Measurements from ENCODE around the gene DOCK9. TPM values are rescaled to one million over a fixed set of nuclear protein-coding genes. Genes with fewer than 3 reads are reported as not detected.
A peak's percentile ranks its signal among the peaks of the same experiment; 100 is the strongest.
"Not testable (repeated sequence)": the region's sequence is repeated elsewhere in the genome, so short reads cannot be mapped to it uniquely, and the experiment has no call there.

Gene DOCK9
- total RNA-seq, 2 donors from 2014 or later, result 58.6 to 102 TPM

DNA sequence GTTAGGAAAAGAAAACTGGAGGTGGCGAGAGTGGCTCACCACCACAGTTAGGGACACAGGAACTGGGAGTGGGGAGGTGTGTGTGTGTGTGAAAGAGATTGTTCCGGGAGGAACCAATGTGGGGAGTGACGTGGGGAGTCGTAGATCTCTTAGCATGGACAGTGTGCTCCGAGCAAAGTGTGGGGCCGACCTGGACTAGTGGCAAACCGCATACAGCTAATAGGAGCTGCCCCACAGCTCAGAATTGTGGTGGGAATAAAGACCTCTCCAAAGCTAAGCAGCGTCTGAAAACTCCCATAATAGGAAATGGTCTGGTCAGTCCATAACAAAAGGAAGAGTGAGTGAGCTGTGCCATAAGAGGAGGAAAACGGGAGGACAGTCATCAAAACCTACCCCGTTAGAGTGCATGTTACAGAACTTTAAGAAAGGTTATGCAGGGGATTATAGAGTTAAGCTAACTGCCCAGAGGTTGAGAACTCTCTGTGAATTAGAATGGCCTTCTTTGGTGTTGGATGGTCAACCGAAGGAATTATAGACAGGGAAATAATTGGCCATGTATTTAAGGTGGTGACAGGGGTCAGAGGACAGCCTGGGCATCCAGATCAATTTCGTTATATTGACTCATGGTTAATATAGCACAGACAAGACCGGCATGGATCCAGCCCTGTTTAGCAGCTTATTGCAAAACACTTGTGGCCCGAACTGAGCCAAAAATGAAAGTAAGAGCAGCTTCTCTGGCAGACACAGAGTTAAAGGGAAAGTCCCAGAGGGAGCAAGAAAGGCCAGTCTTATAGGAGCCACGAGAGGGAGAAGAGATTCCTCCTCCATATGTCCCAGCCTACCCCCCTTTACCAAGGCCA is 216.5 kb downstream of the DOCK9 start:
- H3K36me3 ChIP-seq, result no peaks in the 10 kb centered on the region
- no peak for DNase-seq (ENCODE audit: low spot score)
- ATAC-seq (ENCODE audit: insufficient number of reproducible peaks, low FRiP score, low read depth), result no peak
- H3K27ac ChIP-seq, result no peak overlapping the region
- H3K4me3 ChIP-seq, result no peak overlapping the region
- no peaks in the 10 kb centered on the region for H3K9me3 ChIP-seq
- H3K27me3 ChIP-seq (replicated peaks; ENCODE audit: insufficient read depth), result no peaks in the 10 kb centered on the region
- no peaks in the 10 kb centered on the region for H3K4me1 ChIP-seq (ENCODE audit: control insufficient read depth in 1 of 2, low read depth in 2 of 2)
- TF ChIP-seq, protein P1, sequence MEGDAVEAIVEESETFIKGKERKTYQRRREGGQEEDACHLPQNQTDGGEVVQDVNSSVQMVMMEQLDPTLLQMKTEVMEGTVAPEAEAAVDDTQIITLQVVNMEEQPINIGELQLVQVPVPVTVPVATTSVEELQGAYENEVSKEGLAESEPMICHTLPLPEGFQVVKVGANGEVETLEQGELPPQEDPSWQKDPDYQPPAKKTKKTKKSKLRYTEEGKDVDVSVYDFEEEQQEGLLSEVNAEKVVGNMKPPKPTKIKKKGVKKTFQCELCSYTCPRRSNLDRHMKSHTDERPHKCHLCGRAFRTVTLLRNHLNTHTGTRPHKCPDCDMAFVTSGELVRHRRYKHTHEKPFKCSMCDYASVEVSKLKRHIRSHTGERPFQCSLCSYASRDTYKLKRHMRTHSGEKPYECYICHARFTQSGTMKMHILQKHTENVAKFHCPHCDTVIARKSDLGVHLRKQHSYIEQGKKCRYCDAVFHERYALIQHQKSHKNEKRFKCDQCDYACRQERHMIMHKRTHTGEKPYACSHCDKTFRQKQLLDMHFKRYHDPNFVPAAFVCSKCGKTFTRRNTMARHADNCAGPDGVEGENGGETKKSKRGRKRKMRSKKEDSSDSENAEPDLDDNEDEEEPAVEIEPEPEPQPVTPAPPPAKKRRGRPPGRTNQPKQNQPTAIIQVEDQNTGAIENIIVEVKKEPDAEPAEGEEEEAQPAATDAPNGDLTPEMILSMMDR (IDR thresholded peaks at IDR 0.05), result no peak

DNA sequence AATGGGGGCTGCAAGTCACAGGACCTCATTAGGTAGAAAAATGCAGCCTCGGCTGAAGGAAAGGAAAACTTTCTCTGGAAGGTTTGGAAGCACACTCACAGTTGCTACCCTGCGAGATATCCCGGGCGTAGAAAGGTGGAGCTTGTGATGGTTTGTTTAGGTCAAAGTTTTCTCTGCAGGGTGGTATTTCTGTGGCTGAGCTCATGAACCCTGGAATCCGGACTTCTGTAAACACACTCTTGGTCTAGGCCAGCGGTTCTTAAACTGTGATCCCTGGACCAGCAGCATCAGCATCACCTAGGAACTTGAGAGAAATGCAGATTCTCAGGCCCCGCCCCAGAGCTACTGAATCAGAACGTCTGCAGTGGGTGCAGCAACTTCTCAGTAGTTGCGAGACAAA is 222.1 kb downstream of the DOCK9 start:
- no peak for DNase-seq (ENCODE audit: low spot score)
- TF ChIP-seq, protein P1 (IDR thresholded peaks at IDR 0.05), result no peak
- peaks cover 8 to 11% of the 10 kb centered on the region in 2 donors for H3K4me1 ChIP-seq (ENCODE audit: control insufficient read depth in 1 of 2, low read depth in 2 of 2)
- H3K27ac ChIP-seq, result no peak overlapping the region
- H3K9me3 ChIP-seq, result peaks cover 4% of the 10 kb centered on the region
- H3K27me3 ChIP-seq (replicated peaks; ENCODE audit: insufficient read depth), result no peaks in the 10 kb centered on the region
- ATAC-seq (ENCODE audit: insufficient number of reproducible peaks, low FRiP score, low read depth), result no peak
- no peak overlapping the region for H3K4me3 ChIP-seq
- no peaks in the 10 kb centered on the region for H3K36me3 ChIP-seq

DNA sequence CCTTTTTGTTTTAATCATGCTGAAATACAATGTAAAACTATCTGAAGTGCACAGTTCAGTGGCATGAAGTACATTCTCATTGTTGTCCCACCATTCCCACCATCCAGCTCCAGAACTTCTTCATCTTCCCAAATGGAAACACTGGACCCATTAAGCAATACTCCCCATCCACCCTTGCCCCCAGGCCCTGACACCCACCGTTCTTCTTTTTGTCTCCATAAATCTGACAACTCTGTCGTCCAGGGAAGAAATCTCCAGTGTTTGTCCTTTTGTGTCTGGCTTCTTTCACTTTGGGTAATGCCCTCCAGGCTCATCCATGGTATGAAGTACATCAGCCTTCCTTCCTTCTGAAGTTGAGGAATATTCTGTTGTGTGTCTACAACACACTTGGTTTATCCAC is 222.7 kb downstream of the DOCK9 start:
- Histone ChIP-seq H3K9me3 (peaks cover 4% of the 10 kb centered on the region), H3K36me3 (no peaks in the 10 kb centered on the region), H3K27ac (no peak overlapping the region), H3K4me3 (no peak overlapping the region), H3K27me3 (replicated peaks; ENCODE audit: insufficient read depth) (no peaks in the 10 kb centered on the region), H3K4me1 (ENCODE audit: control insufficient read depth in 1 of 2, low read depth in 2 of 2) (peaks cover 8 to 11% of the 10 kb centered on the region in 2 donors)
- ATAC-seq (ENCODE audit: insufficient number of reproducible peaks, low FRiP score, low read depth) (no peak), DNase-seq (ENCODE audit: low spot score) (no peak)
- TF ChIP-seq, protein P1 (IDR thresholded peaks at IDR 0.05), result no peak

DNA sequence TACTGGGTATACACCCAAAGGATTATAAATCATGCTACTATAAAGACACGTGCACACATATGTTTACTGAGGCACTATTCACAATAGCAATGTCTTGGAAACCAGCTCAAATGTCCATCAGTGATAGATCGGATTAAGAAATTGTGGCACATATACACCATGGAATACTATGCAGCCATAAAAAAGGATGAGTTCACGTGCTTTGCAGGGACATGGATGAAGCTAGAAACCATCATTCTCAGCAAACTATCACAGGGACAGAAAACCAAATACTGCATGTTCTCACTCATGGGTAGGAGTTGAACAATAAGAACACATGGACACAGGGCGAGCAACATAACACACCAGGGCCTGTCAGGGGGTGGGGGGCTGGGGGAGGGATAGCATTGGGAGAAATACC is 223.4 kb downstream of the DOCK9 start:
- not testable (repeated sequence) for DNase-seq (ENCODE audit: low spot score); H3K27me3 ChIP-seq (replicated peaks; ENCODE audit: insufficient read depth); H3K4me3 ChIP-seq; H3K27ac ChIP-seq; ATAC-seq (ENCODE audit: insufficient number of reproducible peaks, low FRiP score, low read depth); H3K9me3 ChIP-seq; H3K36me3 ChIP-seq
- peaks cover 8 to 11% of the 10 kb centered on the region in 2 donors for H3K4me1 ChIP-seq (ENCODE audit: control insufficient read depth in 1 of 2, low read depth in 2 of 2)

DNA sequence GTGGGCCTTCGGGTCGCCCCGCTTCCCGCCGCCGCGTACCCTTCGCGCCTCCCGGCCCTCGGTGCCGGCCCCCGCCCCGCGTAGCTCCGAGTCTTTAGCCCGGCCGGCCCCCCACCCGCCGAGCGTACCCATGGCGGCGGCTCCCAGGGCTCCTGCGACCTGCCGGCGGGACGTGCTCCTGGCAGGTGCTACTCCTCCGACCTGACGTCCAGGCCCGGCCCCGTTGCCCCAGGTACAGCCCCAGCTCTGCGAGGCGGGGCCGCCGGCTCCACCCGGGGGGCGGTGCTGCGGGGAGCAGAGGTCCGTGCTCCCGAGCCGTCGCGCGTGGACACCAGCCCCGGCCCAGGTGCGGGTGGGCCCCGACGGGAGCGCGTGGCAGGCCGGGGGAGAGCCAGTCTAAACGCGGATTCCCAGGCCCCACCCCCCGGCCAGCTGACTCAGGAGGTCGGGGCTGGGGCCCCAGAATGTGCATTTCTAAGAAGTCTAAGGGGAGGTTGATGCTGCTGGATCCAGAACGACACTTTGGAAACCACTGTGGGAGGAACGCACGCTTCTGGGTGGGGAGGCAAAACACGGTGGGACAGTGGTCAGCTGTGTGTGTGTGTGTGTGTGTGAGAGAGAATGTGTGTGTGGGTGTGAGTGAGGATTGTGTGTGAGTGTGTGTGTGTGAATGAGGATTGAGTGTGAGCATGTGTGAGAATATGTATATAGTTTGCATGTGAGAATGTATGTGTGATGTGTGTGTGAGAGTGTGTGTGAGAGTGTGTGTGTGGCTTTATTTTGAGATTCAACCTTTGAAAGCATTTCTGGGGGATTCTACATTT is 225.2 kb downstream of the DOCK9 start, which contains the start of gene SLC15A1:
Gene SLC15A1 (minus strand): TSS at position 206 of the 824 bp plus-strand sequence. CDS start 74 bp downstream, at position 132.
- TF ChIP-seq, protein P1 (IDR thresholded peaks at IDR 0.05), result no peak
- peaks cover 4% of the 10 kb centered on the region for H3K9me3 ChIP-seq
- ATAC-seq (ENCODE audit: insufficient number of reproducible peaks, low FRiP score, low read depth), result no peak
- H3K4me1 ChIP-seq (ENCODE audit: control insufficient read depth in 1 of 2, low read depth in 2 of 2), result peaks cover 8 to 11% of the 10 kb centered on the region in 2 donors
- no peaks in the 10 kb centered on the region for H3K27me3 ChIP-seq (replicated peaks; ENCODE audit: insufficient read depth)
- H3K36me3 ChIP-seq, result no peaks in the 10 kb centered on the region
- peak within 1 kb of the TSS; percentile 61 for H3K4me3 ChIP-seq
- DNase-seq (ENCODE audit: low spot score), result no peak
- peak within 1 kb of the TSS in 1 of 2 donors; percentile 4 for H3K27ac ChIP-seq
